Omental fat pad (tissue), 4 donors: ENCODE data around the gene WHAMM. TPM values are rescaled to one million over a fixed set of nuclear protein-coding genes. Genes with fewer than 3 reads are reported as not detected.
A peak's percentile ranks its signal among the peaks of the same experiment; 100 is the strongest.
"Not testable (repeated sequence)": the region's sequence is repeated elsewhere in the genome, so short reads cannot be mapped to it uniquely, and the experiment has no call there.

ENCODE experiments used
- ATAC-seq: fragments of 150-250 bp; one replicate; pipeline ENCODE4 v1.9.1; 2016; ENCODE audit warnings: mild to moderate bottlenecking, moderate library complexity; ENCODE audit not compliant: low FRiP score
- DNase-seq: peaks from one replicate; pipeline ENCODE4 v3.0.0-alpha.2; 2019; ENCODE audit warnings: low spot score
- total RNA-seq, 4 donors: library from RNA; depleted of rRNA; stranded (reverse); fragments of >200 nt; gene quantifications; one replicate each; pipeline ENCODE4 v1.1.0, GENCODE V29; 2016
- TF ChIP-seq, protein P1 (sequence below), 3 donors: fragments of 450-650 bp; IDR thresholded peaks; one replicate each; pipeline ENCODE4 v1.5.1; 2016 to 2017; ENCODE audit warnings: antibody characterized with exemption in 3 of 3, mild to moderate bottlenecking in 3 of 3, moderate library complexity in 2 of 3

The WHAMM gene, protein sequence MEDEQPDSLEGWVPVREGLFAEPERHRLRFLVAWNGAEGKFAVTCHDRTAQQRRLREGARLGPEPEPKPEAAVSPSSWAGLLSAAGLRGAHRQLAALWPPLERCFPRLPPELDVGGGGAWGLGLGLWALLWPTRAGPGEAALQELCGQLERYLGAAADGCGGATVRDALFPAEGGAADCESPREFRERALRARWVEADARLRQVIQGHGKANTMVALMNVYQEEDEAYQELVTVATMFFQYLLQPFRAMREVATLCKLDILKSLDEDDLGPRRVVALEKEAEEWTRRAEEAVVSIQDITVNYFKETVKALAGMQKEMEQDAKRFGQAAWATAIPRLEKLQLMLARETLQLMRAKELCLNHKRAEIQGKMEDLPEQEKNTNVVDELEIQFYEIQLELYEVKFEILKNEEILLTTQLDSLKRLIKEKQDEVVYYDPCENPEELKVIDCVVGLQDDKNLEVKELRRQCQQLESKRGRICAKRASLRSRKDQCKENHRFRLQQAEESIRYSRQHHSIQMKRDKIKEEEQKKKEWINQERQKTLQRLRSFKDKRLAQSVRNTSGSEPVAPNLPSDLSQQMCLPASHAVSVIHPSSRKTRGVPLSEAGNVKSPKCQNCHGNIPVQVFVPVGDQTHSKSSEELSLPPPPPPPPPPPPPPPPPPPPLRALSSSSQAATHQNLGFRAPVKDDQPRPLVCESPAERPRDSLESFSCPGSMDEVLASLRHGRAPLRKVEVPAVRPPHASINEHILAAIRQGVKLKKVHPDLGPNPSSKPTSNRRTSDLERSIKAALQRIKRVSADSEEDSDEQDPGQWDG
- 1 to 10 TPM; 7.5 to 9.7 (median 7.9) TPM for total RNA-seq

- TF ChIP-seq, protein P1, sequence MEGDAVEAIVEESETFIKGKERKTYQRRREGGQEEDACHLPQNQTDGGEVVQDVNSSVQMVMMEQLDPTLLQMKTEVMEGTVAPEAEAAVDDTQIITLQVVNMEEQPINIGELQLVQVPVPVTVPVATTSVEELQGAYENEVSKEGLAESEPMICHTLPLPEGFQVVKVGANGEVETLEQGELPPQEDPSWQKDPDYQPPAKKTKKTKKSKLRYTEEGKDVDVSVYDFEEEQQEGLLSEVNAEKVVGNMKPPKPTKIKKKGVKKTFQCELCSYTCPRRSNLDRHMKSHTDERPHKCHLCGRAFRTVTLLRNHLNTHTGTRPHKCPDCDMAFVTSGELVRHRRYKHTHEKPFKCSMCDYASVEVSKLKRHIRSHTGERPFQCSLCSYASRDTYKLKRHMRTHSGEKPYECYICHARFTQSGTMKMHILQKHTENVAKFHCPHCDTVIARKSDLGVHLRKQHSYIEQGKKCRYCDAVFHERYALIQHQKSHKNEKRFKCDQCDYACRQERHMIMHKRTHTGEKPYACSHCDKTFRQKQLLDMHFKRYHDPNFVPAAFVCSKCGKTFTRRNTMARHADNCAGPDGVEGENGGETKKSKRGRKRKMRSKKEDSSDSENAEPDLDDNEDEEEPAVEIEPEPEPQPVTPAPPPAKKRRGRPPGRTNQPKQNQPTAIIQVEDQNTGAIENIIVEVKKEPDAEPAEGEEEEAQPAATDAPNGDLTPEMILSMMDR (IDR thresholded peaks at IDR 0.05): no peak
- peak; percentile 95 for DNase-seq
- peak; percentile 99 for ATAC-seq
These were observed at the start of gene WHAMM for GRCh38 chr15:82809308-82810060. Gene WHAMM (plus strand): TSS chr15:82809628. CDS start chr15:82809727, 99 bp downstream.

- no peak for DNase-seq
- ATAC-seq: no peak
- TF ChIP-seq, protein P1 (IDR thresholded peaks at IDR 0.05): no peak
These were observed 45.9 kb upstream of the WHAMM start for GRCh38 chr15:82763361-82764116.

DNA sequence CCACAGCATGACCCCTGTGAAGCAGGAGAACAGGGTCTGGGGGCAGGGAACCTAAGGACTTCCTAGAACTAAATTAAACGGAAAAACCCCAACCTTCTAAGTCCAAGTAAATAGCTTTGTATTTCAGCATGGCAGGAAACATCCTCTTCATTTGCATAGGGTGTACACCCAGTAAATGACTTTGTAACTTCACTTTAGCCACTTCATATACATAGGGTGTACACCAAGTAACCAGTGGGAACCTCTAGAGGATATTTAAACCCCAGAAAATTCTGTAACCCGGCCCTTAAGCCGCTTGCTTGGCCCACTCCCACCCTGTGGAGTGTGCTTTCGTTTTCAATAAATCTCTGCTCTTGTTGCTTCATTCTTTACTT, 45.3 kb upstream of the WHAMM start:
- ATAC-seq: no peak
- TF ChIP-seq, protein P1 (IDR thresholded peaks at IDR 0.05): no peak
- no peak for DNase-seq

DNA sequence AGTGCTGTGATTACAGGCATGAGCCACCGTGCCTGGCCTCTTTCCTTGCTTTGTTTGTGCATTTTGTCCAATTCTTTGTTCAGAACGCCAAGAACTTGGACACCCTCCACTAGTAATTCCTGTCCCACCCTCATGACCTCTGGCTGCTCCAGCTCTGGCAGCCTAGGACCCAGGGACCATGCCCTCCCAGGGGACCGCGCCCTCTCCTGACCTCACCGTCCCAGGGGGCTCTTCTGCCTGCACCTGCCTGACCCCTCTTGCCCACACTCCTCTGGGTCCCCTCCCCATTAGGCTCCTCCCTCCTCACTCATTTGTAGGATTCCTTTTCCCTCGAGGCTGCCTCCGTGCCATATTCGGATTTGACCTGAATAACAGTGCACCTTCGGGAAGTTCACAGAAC, 44.7 kb upstream of the WHAMM start:
- no peak for ATAC-seq
- TF ChIP-seq, protein P1 (IDR thresholded peaks at IDR 0.05): no peak
- no peak for DNase-seq

DNA sequence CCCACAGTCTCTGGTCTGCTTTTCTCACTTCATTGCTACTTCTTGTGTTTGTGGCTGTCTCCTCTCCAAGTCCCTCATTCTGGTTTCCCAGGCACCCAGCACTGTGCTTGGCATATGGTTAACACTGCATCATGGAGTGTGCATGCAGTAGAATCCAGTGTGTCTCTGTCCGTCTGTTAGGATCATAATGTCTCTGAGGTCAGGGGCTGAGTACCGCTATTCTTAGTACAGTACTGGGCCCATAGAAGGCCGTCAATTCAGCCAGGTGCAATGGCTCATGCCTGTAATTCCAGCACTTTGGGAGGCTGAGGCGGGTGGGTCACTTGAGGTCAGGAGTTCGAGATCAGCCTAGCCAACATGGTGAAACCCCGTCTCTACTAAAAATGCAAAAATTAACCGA, 43.2 kb upstream of the WHAMM start:
- ATAC-seq, DNase-seq: not testable (repeated sequence)

- DNase-seq: no peak
- TF ChIP-seq, protein P1 (IDR thresholded peaks at IDR 0.05): no peak
- ATAC-seq: no peak
These were observed 42.1 kb upstream of the WHAMM start for GRCh38 chr15:82767163-82767829.
